ENCODE data around the gene PTPRN2. TPM values are rescaled to one million over a fixed set of nuclear protein-coding genes. Genes with fewer than 3 reads are reported as not detected.
A peak's percentile ranks its signal among the peaks of the same experiment; 100 is the strongest.

Gene PTPRN2
- total and polyA plus RNA-seq, 2 of the 13 experiments (the other 11 are each of a cell fraction or from before 2014, with no cell fraction given), result 2.5 to 24.2 TPM

DNA sequence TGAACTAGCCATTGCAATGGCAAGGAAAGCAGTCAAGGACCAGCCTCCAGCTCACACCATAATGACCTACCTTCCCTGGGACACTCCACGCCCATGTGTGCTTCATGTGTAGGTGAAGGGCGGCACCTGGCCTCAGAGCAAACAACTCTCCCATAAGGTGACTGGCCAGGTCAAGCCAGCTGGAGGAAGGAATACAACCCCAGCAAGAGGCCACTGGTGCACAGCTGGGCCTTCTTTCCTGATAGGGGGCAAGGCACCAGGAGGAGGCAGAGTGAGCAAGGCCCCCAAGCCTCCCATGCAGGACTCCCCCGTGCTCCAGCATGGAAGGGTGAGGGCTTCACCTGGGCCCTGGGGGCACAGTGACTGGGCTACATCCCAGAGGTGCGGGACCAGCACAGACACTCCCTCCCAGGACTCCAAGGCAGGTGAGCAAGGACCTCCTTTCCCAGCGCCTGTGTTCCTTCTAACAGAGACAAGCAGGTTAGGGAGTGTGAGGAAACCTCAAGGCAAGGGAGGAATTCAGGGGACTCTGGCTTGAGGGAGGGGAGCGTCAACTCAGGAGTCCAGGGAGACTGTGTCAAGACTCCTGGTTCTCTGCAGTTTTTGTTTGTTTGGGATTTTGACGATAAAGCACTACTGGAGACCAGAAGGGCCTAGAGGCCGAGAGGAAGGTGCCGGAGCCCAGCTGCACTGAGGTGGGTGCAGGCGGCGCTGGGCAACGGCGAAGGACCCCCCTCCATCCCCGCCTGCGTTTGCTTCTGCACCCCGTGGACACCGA, 1.7 kb downstream of the PTPRN2 start (continued):
- TF ChIP-seq, protein P1, sequence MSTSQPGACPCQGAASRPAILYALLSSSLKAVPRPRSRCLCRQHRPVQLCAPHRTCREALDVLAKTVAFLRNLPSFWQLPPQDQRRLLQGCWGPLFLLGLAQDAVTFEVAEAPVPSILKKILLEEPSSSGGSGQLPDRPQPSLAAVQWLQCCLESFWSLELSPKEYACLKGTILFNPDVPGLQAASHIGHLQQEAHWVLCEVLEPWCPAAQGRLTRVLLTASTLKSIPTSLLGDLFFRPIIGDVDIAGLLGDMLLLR (CRISPR knock-in tag; IDR thresholded peaks at IDR 0.05), result no peak
- TF ChIP-seq, protein P2, sequence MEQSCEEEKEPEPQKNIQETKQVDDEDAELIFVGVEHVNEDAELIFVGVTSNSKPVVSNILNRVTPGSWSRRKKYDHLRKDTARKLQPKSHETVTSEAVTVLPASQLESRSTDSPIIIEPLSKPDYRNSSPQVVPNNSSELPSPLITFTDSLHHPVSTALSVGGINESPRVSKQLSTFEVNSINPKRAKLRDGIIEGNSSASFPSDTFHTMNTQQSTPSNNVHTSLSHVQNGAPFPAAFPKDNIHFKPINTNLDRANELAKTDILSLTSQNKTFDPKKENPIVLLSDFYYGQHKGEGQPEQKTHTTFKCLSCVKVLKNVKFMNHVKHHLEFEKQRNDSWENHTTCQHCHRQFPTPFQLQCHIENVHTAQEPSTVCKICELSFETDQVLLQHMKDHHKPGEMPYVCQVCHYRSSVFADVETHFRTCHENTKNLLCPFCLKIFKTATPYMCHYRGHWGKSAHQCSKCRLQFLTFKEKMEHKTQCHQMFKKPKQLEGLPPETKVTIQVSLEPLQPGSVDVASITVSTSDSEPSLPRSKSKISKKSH (CRISPR knock-in tag; IDR thresholded peaks at IDR 0.05; ENCODE audit: borderline replicate concordance), result 0 out of 2 replicates have a peak, but pooled peaks have one; percentile 23
- TF ChIP-seq ZFY (CRISPR knock-in tag; IDR thresholded peaks at IDR 0.05) (peak; percentile 35; the same call in 1 of the 2 replicates), NFE2L2 (IDR thresholded peaks at IDR 0.05; ENCODE audit: low read length) (no peak), SOX6 (IDR thresholded peaks at IDR 0.05) (no peak), SOX6 (CRISPR knock-in tag; IDR thresholded peaks at IDR 0.05) (peak; percentile 33; the same call in 1 of the 2 replicates), ZNF713 (CRISPR knock-in tag; IDR thresholded peaks at IDR 0.05) (0 out of 2 replicates have a peak, but pooled peaks have one; percentile 35), ZNF180 (CRISPR knock-in tag; IDR thresholded peaks at IDR 0.05; ENCODE audit: borderline replicate concordance, low read depth) (no peak), NPAS2 (CRISPR knock-in tag; IDR thresholded peaks at IDR 0.05; ENCODE audit: borderline replicate concordance) (0 out of 2 replicates have a peak, but pooled peaks have one; percentile 18), ERF (CRISPR knock-in tag; IDR thresholded peaks at IDR 0.05) (0 out of 2 replicates have a peak, but pooled peaks have one; percentile 21)
- TF ChIP-seq, protein P3, sequence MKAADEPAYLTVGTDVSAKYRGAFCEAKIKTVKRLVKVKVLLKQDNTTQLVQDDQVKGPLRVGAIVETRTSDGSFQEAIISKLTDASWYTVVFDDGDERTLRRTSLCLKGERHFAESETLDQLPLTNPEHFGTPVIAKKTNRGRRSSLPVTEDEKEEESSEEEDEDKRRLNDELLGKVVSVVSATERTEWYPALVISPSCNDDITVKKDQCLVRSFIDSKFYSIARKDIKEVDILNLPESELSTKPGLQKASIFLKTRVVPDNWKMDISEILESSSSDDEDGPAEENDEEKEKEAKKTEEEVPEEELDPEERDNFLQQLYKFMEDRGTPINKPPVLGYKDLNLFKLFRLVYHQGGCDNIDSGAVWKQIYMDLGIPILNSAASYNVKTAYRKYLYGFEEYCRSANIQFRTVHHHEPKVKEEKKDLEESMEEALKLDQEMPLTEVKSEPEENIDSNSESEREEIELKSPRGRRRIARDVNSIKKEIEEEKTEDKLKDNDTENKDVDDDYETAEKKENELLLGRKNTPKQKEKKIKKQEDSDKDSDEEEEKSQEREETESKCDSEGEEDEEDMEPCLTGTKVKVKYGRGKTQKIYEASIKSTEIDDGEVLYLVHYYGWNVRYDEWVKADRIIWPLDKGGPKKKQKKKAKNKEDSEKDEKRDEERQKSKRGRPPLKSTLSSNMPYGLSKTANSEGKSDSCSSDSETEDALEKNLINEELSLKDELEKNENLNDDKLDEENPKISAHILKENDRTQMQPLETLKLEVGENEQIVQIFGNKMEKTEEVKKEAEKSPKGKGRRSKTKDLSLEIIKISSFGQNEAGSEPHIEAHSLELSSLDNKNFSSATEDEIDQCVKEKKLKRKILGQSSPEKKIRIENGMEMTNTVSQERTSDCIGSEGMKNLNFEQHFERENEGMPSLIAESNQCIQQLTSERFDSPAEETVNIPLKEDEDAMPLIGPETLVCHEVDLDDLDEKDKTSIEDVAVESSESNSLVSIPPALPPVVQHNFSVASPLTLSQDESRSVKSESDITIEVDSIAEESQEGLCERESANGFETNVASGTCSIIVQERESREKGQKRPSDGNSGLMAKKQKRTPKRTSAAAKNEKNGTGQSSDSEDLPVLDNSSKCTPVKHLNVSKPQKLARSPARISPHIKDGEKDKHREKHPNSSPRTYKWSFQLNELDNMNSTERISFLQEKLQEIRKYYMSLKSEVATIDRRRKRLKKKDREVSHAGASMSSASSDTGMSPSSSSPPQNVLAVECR (CRISPR knock-in tag; IDR thresholded peaks at IDR 0.05; ENCODE audit: borderline replicate concordance), result peak; percentile 81
- TF ChIP-seq, protein P4, sequence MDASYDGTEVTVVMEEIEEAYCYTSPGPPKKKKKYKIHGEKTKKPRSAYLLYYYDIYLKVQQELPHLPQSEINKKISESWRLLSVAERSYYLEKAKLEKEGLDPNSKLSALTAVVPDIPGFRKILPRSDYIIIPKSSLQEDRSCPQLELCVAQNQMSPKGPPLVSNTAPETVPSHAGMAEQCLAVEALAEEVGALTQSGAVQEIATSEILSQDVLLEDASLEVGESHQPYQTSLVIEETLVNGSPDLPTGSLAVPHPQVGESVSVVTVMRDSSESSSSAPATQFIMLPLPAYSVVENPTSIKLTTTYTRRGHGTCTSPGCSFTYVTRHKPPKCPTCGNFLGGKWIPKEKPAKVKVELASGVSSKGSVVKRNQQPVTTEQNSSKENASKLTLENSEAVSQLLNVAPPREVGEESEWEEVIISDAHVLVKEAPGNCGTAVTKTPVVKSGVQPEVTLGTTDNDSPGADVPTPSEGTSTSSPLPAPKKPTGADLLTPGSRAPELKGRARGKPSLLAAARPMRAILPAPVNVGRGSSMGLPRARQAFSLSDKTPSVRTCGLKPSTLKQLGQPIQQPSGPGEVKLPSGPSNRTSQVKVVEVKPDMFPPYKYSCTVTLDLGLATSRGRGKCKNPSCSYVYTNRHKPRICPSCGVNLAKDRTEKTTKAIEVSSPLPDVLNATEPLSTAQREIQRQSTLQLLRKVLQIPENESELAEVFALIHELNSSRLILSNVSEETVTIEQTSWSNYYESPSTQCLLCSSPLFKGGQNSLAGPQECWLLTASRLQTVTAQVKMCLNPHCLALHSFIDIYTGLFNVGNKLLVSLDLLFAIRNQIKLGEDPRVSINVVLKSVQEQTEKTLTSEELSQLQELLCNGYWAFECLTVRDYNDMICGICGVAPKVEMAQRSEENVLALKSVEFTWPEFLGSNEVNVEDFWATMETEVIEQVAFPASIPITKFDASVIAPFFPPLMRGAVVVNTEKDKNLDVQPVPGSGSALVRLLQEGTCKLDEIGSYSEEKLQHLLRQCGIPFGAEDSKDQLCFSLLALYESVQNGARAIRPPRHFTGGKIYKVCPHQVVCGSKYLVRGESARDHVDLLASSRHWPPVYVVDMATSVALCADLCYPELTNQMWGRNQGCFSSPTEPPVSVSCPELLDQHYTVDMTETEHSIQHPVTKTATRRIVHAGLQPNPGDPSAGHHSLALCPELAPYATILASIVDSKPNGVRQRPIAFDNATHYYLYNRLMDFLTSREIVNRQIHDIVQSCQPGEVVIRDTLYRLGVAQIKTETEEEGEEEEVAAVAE (CRISPR knock-in tag; IDR thresholded peaks at IDR 0.05; ENCODE audit: borderline replicate concordance), result 0 out of 2 replicates have a peak, but pooled peaks have one; percentile 38
- TF ChIP-seq, protein P5, sequence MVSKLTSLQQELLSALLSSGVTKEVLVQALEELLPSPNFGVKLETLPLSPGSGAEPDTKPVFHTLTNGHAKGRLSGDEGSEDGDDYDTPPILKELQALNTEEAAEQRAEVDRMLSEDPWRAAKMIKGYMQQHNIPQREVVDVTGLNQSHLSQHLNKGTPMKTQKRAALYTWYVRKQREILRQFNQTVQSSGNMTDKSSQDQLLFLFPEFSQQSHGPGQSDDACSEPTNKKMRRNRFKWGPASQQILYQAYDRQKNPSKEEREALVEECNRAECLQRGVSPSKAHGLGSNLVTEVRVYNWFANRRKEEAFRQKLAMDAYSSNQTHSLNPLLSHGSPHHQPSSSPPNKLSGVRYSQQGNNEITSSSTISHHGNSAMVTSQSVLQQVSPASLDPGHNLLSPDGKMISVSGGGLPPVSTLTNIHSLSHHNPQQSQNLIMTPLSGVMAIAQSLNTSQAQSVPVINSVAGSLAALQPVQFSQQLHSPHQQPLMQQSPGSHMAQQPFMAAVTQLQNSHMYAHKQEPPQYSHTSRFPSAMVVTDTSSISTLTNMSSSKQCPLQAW (CRISPR knock-in tag; IDR thresholded peaks at IDR 0.05), result peak; percentile 59
- TF ChIP-seq, protein P6, sequence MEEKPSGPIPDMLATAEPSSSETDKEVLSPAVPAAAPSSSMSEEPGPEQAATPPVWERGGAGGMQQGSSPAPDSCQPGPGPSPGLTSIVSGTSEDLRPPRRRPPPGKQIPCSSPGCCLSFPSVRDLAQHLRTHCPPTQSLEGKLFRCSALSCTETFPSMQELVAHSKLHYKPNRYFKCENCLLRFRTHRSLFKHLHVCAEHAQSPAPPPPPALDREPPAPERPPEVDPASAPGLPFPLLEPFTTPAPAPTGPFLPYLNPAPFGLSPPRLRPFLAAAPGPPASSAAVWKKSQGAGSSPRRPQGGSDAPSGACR (CRISPR knock-in tag; IDR thresholded peaks at IDR 0.05), result 0 out of 2 replicates have a peak, but pooled peaks have one; percentile 46
